Hair follicle dermal papilla cell (primary cell): ENCODE results near the gene OPRPN. TPM values are rescaled to one million over a fixed set of nuclear protein-coding genes. Genes with fewer than 3 reads are reported as not detected.

ENCODE experiments used
- total RNA-seq: library from RNA; depleted of rRNA; stranded (reverse); fragments of >200 nt; gene quantifications from 2 replicates; pipeline ENCODE4 v1.2.3, GENCODE V29; 2012

The OPRPN gene, protein sequence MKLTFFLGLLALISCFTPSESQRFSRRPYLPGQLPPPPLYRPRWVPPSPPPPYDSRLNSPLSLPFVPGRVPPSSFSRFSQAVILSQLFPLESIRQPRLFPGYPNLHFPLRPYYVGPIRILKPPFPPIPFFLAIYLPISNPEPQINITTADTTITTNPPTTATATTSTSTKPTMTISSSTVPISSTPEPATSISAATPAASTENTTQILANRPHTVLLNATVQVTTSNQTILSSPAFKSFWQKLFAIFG
- total RNA-seq, result not detected in 2 replicates

DNA sequence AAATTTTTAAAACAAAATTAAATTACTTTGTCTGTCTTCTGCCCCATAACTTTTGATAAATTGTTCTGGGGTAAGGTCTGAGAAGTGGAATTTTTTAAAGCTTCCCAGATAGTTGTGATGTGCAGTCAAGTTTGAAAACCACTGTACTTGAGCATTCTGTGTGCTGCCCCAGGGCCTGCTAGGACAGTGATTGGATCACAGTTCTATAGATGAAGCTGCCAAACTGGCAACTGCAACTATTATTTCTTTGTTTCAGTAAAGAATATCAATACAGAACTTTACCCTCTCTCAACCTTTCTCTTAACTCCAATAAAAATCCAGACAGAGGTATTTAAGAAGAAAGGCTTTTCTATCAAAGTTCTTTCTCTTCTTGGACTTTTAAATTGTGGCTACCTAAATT, at the start of gene OPRPN:
OPRPN (plus strand) TSS at position 361 of the 400 bp plus-strand sequence. CDS start 1,346 bp downstream, outside the sequence.

DNA sequence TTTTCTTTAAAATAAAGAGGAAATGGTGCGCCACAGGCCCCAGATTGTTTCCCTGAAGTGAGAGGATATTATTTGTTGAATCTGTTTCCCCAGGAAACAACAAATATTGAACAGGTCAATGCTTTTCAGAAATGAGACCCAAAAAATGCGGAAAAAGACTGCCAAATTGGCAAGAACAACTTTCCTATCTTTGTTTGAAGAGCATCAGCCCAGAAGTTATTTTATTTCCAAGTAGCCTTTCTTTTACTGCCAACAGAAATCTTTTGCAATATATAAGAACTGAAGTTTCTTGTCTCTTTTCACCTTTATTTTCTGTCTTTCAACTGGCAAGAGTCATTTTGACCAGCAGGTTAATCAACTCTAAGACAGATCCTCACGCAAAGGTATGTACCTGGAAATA, 37.3 kb upstream of the OPRPN start, which contains the start of gene SMR3A:
SMR3A (plus strand) TSS at position 301 of the 400 bp plus-strand sequence. CDS start 1,356 bp downstream, outside the sequence.

DNA sequence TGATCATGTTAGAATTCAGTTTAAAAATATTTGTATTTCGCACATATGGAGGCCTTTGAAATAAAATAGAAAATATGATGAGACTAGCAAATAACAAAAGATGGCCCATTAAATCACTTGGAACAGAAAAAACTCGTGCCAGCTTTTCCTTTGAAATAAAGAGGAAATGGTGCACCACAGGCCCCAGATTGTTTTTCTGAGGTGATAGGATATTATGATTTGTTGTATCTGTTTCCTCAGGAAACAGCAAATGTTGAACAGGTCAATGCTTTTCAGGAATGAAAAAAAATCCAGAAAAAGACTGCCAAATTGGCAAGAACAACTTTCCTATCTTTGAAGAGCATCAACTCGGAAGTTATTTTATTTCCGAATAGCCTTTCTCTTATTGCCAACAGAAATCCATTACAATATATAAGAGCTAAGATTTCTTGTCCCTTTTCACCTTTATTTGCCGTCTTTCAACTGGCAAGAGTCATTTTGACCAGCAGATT, 15.0 kb upstream of the OPRPN start, which contains the start of gene SMR3B:
SMR3B (plus strand) TSS at position 441 of the 491 bp plus-strand sequence. CDS start 1,380 bp downstream, outside the sequence.

Other genes with a start within 250 kb of the OPRPN start
- gene PRR27, start 243.7 kb upstream of the OPRPN start, total RNA-seq, result not detected in 2 replicates
- not detected in 2 replicates for gene ODAM, start 202.2 kb upstream of the OPRPN start, total RNA-seq
- gene FDCSP, start 171.8 kb upstream of the OPRPN start, total RNA-seq, result not detected in 2 replicates
- gene CSN3, start 155.3 kb upstream of the OPRPN start, total RNA-seq, result not detected in 2 replicates
- gene CABS1, start 63.0 kb upstream of the OPRPN start, total RNA-seq, result not detected in 2 replicates
- gene SMR3A, start 37.2 kb upstream of the OPRPN start, total RNA-seq, result not detected in 2 replicates
- gene SMR3B, start 14.8 kb upstream of the OPRPN start, total RNA-seq, result not detected in 2 replicates
- not detected in 2 replicates for gene MUC7, start 74.3 kb downstream of the OPRPN start, total RNA-seq
- not detected in 2 replicates for gene AMTN, start 120.6 kb downstream of the OPRPN start, total RNA-seq
- not detected in 2 replicates for gene AMBN, start 194.3 kb downstream of the OPRPN start, total RNA-seq
- under 0.01 TPM in 1 of 2 replicates, not detected in the other for gene ENAM, start 230.8 kb downstream of the OPRPN start, total RNA-seq